HG03521 (cell line): ENCODE results near the gene XPO5.
"Not testable (repeated sequence)": the region's sequence is repeated elsewhere in the genome, so short reads cannot be mapped to it uniquely, and the experiment has no call there.

Experiments
- ATAC-seq: cut with Tn5 transposase; IDR thresholded peaks from one replicate; pipeline ENCODE4 v1.9.1; 2021; ENCODE audit warnings: mild to moderate bottlenecking, moderate library complexity; ENCODE audit not compliant: unreplicated experiment

XPO5 gene

GRCh38 chr6:43498291-43498690 lies 77.5 kb downstream of the XPO5 start:
- ATAC-seq: not testable (repeated sequence)

GRCh38 chr6:43497689-43498088 lies 78.1 kb downstream of the XPO5 start:
- no peak for ATAC-seq

- ATAC-seq: no peak
Measured at GRCh38 chr6:43497129-43497396, 78.8 kb downstream of the XPO5 start.

DNA sequence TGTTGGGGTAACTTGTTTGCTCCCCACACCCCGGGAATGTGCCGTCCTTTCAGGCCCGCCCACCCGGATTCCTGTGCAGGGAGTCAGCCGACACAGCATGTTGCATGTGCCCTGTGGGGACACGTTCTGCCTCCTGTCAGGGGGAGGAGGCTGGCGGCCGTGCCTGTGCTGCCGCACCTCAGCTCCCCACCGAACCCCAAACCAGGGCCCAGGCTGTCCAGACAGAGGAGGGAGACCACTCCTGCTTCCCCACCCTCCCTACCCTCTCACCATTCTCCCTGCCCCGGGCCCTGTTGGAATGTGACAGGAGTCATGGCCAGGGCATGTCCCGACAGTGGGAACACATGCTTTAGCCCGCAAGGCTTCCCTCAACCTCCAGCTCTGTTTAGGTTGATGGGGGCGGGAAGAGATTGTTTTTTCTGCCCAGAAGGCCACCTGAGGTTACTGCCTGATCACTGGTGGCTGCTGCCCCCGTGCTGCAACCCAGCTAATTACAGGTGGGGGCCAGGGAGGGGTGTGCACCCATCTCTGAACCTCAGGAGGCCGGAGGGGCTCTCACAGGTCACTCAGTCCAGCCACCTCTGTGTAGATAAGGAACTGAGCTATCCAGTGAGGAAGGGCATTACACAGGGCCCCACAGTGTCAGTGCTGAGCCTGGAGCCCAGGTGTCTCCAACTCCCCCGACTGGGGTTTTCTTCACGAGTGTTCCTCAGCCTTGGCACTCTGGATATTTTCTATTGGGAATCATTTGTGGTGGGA lies 79.3 kb downstream of the XPO5 start:
- ATAC-seq: no peak

GRCh38 chr6:43495409-43495941 lies 80.4 kb downstream of the XPO5 start:
- ATAC-seq: no peak

DNA sequence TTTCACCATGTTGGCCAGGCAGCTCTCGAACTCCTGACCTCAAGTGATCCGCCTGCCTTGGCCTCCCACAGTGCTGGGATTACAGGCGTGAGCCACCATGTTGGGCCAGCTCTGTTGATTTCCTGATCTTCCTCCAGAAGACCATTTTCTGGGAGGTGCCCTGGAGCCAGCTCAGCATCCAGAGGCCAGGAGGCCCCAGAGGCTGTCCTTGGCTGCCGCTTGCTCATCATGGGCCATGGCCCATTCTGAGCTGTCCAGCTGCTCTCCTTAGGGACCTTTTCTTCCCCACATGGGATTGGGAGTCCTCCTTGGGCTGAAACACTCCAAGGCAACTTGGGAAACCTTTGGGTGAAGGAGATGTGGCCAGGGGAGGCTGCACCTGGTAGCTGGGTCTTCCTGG lies 81.1 kb downstream of the XPO5 start:
- no peak for ATAC-seq

DNA sequence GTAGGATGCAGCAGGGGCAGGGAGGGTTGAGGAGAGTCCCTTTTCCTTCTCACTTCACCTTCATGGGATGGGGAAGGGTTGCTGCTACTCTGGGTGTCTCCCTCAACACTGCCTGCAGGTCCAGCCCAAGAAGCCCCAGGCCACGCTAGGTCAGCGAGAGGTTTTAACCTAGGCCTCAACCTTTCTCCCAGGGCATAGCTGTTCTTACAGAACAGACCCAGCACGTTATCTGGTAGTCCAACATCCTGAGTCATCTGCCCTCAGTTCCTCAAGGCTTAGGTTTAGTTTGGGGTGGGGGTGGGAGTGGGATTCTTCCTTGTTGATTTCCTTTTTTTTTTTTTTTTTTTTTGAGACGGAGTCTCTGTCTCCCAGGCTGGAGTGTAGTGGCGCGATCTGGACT lies 81.5 kb downstream of the XPO5 start:
- no peak for ATAC-seq

DNA sequence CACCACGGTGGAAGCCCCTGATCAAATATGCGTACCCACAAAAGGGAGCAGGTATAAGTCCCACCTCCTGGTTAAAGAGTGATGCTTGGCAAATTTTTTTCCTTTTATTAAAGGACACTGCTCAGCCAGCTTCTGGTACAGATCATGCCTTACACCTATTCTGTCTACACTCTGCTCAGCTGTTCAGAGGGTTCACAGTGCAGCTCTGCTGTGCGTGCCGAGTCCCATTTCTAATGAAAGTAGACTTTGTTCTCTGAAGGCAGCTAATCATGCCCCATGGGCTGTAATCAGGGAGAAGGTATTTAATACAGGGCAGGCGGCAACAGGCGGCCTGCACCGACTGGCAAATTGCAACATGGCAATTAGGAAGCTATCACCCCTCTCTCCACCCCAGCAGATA lies 82.0 kb downstream of the XPO5 start:
- no peak for ATAC-seq

DNA sequence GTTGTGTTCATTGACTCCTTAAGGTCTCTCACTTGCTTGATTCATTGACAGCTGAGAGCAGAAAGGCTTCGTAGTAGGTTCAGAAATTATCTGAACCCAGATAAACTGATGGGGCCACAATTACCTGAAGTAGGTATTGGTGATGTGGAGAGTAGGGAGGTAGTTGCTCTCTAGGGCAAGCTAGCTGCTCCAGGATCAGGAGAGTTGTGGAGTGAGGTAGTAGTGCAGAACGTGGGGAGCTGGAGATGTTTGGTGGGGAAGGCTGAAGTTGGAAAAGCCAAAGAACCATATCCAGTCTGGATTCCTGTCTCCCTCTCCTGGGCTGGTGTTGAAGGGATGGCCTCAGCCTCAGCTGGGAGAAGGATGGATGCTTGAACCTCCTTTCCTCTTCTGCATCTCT lies 82.6 kb downstream of the XPO5 start:
- ATAC-seq: no peak

DNA sequence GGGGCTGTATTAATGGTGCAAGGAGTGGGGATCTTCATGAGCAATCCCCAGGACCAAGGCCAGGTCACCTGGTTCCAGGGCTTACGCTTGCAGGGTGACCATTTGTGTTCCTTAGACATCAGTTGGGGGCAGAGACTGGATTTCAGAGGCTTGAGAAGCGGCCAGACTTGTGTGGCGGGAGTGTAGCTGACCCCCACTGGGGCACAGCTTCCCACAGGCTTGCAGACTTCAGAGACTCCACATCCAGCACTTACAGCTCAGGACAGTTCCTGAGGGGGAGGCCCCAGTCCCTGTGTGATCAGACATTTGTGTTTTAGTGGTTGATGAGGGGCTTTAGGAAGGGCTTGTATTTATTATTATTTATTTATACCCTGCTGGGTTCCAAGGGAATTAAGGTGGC lies 83.2 kb downstream of the XPO5 start:
- ATAC-seq: no peak

DNA sequence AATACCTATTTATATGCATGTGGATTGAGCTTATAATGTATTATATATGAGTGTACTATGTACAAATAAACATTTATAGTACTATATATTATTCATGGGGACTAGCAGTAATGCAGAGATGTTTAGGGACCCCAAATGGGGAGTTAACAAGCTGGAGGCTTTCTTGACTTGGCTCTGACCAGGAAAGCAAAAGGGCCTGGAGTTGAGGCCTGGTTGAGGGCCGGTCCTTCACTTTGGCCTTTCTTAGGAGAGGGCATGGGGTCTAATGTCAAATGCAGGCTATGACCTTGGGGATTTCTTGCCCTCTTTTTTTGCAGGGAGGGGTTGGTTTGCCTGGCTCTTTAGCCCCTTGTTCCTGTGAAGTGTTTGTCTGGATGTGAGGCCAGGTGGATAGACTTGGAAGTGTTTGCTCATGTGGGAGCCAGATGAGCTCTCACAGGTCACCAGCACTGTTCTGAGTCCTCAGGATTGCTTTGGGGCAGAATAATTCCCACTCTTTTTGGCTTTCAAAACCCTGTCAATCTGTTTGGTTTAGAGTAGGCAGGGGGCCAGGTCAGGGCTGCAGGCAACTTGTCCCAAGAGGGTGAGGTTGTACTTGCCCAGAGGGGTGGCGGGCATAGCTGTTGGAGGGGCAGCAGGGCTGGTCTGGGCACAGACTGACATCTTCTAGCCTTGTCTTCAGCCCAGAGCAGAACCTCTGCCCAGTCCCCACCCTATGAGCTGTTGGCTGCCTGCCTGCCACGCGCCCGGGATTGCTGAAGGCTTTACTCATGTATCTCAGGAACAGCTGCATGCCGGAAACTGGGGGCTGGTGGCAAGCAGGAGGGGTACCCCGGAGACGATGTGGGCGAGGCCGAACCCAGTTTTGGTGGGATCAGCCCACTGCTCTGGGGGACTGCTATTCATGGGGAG lies 83.8 kb downstream of the XPO5 start:
- ATAC-seq: no peak

DNA sequence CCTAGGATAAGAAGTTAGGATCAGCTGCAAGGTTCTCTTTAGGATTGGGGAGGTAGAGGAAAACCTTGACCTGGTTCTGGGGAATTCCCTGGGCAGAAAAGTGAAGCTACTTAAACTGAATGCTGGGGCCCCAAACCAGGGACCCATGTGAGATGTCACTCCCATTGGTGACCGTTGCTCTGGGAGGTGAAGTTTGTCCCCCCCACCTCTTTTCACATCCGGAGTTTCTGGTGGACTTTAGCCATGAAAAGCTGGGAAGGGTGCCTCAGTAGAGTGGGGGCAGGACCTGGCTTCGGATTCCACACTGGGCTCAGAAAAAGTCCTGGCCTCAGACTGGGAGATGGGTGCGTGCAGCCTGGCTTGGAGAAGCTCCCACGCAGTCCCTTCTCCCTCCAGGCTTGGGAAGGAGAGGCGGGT lies 85.3 kb downstream of the XPO5 start:
- ATAC-seq: no peak

- no peak for ATAC-seq
Measured at GRCh38 chr6:43489277-43490072, 86.4 kb downstream of the XPO5 start.

GRCh38 chr6:43488667-43489276 lies 87.1 kb downstream of the XPO5 start:
- no peak for ATAC-seq

DNA sequence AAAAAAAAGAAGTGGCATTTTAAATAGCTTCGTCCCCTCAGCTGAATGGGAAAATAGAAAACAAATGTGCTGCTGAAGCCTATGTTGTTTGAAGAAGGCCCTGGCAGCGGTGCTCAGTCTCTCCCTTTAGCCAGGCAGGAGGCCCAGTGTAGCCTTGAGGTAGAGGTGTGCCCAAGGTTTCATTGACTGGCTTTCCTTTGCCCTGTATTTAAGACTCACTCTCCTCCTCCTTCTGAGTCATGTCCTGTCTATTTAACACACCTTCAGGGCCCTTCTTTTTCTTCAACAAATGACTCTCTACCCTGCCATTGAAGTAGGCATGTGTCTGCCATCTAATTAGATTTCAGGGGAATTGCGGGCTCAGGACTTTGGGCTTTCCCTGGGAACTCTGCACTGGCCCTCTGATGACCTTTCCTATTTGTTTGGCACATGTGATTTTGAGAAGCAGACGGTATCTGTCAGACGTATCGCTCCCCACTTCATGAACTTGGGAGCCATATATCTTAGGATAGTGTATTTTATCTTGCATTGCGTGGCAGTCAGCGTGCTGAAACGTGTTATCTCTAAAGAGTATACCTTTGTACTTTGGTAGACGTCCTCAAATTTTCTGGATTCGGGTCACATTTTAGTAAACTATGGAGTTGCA lies 94.1 kb downstream of the XPO5 start:
- no peak for ATAC-seq

- ATAC-seq: no peak
Measured at GRCh38 chr6:43481075-43481474, 94.8 kb downstream of the XPO5 start.

DNA sequence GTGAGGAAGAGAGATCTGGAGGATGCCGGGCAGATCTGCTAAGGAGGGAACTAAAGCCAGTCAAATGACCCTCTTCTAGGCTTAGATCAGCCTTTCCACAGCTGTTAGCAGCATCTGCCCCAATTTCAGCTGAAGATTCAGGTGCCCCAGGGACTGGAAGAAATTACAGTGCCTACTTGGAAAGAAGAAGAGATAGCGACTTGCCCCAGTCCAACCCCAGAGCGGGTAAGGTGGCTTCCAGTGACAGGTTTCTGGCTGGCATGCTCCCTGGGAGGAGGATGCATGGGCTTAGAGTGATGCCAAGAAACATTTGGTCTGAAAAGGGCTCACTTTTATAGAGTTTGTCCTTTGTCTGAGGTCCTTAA lies 97.8 kb downstream of the XPO5 start:
- ATAC-seq: no peak

DNA sequence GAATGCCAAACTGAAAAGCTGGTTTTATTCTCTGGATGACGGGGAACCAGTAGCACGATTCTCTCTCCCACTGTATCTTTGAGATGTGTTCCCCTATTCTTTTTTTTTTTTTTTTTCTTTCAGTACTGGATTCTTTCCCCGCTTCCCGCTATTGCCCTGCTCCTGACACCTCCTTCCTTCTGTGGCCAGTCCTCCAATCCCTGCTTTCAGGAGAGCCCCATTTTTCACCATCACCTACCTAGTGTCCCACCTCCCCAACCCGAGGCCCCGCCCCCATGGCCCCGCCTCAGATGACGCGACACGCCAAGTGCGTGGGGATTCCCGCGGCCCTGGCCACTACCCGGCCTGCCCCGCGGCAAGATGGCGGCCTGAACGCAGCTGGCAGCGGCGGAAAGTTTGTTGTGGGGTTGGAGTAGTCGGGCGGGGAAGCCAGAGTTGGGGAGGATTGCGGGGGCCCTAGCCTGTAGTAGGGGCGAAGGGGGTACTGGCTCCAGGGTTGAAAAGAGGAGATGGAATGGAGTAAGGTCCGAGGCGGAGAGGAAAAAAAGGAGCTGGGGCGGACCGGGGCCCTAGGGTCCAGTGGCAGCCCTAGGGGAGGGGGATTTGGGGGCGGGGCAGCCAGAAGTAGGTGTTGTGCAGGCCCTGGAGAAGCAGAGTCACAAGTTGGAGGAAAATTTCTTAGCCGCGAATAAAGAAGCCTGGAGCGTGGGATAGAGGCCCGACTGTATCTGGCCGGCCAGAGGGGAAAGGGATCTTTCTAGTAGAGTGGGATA lies 98.4 kb downstream of the XPO5 start, which contains the start of gene TJAP1:
TJAP1 (plus strand) TSS at position 336 of the 773 bp plus-strand sequence. CDS start 21,432 bp downstream, outside the sequence.
- ATAC-seq: peak; percentile 99

DNA sequence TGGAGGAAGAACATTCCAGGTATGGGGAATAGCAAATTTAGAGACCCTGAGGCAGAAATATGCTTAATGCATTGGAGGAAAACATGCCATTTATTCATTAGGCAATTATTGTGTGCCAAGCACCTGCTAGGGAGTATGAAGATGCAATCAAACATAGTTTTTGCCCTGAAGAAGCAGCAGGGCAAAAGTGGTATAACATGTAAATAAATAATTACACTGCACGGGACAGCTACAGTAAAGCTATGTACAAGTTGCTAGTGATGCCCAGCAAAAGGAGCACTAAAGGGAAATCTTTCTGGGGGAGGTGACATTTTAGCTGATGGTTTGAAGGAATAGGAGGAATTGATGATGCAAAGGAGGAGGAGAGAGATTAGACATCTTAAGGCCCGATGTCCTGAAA lies 99.1 kb downstream of the XPO5 start:
- no peak for ATAC-seq

DNA sequence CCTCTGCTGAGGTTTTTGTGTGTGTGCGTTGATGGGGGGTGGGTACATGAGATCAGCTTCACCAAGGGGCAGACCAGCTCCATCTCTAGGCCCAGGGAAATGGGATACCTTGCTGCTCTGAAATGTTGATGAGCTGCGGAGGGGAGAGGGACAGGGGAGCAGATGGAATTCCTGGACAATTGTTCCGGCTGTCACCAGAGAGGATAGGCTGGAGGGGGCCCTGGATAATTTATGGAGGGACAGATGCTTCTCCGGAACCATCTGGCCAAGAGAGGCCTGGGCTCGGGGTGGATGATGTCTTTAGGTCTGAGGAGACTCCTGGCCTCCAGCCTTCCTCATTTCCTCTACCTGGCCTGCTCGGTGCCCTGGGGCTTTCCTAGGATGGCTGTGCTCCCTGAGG lies 100.3 kb downstream of the XPO5 start:
- ATAC-seq: no peak
